Stimulated activated effector memory CD8-positive, alpha-beta T cell treated with anti-CD3 and anti-CD28 coated beads, Interleukin-12 subunit alpha, Interleukin-12 subunit beta, amount 100 ng/mL, for 72 hours (primary cell): ENCODE results near the gene ZNF282.
"Not testable (repeated sequence)": the region's sequence is repeated elsewhere in the genome, so short reads cannot be mapped to it uniquely, and the experiment has no call there.

ENCODE experiments used
- ATAC-seq: fragments of 150-1000 bp; cut with Tn5 transposase; 2 replicates; pipeline ENCODE4 v1.10.0; 2021
- DNase-seq, 2 donors: peaks; one replicate each; pipeline ENCODE4 v3.0.0; 2021 to 2022; ENCODE audit warnings: low spot score in 2 of 2
- H3K27ac Mint-ChIP-seq: one replicate; pipeline ENCODE4 v1.8.0; 2022; ENCODE audit warnings: mild to moderate bottlenecking, mixed read lengths
- H3K36me3 Mint-ChIP-seq: one replicate; pipeline ENCODE4 v1.8.0; 2022; ENCODE audit warnings: mild to moderate bottlenecking, mixed read lengths
- H3K4me1 Mint-ChIP-seq: one replicate; pipeline ENCODE4 v1.8.0; 2022; ENCODE audit warnings: mixed read lengths
- H3K4me3 Mint-ChIP-seq: one replicate; pipeline ENCODE4 v1.8.0; 2022; ENCODE audit warnings: mild to moderate bottlenecking, mixed read lengths
- H3K9me3 Mint-ChIP-seq: one replicate; pipeline ENCODE4 v1.8.0; 2022; ENCODE audit warnings: mixed read lengths

The ZNF282 gene

DNA sequence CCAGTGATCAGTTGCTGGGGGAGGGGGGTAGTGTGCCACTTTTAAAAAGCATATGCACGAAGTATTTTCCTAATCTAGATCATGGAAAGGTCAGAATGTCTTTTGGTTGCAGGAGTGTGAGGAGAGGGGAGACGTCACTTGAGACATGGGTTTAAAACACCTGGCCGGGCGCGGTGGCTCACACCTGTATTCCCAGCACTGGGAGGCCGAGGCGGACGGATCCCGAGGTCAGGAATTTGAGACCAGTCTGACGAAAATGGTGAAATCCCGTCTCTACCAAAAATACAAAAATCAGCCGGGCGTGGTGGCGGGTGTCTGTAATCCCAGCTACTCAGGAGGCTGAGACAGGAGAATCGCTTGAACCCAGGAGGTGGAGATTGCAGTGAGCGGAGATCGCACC is 31.0 kb downstream of the ZNF282 start:
- H3K27ac Mint-ChIP-seq: peak overlapping the region; percentile 87
- H3K4me3 Mint-ChIP-seq, DNase-seq, H3K9me3 Mint-ChIP-seq, ATAC-seq: not testable (repeated sequence)
- peaks cover 16% of the 10 kb centered on the region for H3K4me1 Mint-ChIP-seq
- peaks cover 58% of the 10 kb centered on the region for H3K36me3 Mint-ChIP-seq

DNA sequence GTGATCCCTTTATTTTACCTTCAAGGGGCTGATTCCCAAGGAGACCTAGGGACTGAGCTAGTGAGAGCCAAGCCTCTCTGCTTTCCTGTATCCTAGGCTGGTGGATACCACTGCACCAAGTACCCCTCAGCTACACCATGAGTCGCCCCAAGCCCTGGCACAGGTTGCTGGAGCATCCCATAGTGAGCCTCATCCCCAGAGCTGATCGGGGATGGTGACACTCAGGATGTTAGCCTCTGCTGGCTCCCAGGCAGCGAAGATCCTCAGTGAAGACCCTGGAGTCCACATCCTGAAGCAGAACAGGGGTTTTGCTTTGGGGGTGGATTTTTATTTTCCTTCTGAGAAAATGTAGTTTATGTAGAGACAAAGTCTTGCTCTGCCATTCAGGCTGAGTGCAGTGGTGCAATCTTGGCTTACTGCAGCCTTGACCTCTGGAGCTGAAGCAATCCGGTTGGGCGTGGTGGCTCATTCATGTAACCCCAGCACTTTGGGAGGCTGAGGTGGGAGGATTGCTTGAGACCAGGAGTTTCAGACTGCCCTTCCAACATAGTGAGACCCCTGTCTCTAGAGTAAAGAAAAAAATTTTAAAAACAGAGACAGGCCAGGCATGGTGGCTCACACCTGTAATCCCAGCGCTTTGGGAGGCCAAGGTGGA is 31.6 kb downstream of the ZNF282 start:
- peaks cover 52% of the 10 kb centered on the region for H3K36me3 Mint-ChIP-seq
- peak overlapping the region; percentile 87 for H3K27ac Mint-ChIP-seq
- no peak overlapping the region for H3K4me3 Mint-ChIP-seq
- no peak for DNase-seq
- ATAC-seq: no peak
- H3K4me1 Mint-ChIP-seq: peaks cover 16% of the 10 kb centered on the region
- H3K9me3 Mint-ChIP-seq: no peaks in the 10 kb centered on the region

DNA sequence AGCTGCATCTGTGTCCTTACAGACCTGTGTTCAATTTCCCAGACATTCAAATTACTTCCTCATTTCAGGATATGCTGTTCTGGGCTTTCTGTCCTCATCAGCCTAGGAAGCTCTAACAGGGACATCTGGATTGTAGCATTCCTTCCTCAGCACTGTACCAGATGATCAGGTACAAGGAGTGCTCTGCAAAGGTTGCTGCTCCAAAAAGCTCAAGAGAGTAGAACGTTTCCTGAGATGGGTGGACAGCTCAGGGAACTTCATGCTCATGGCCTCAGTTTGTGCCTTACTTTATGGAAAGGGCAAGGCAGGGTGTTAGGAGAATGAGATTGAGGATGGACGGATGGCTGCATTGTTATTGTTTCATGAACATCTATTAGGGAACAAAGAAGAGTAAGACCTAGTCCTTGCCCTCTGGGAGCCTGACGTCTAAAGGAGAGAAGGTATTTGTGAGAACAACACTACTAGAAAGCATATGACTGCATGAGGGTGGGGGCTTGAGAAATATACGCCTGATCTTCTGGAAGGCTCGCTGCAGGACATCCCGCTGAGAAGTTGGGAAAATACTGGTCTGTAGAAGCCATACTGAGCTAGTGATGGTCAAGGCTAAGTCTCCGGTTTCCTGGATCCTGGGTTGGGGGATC is 33.6 kb downstream of the ZNF282 start:
- Mint-ChIP-seq H3K4me3 (no peak overlapping the region), H3K4me1 (peaks cover 28% of the 10 kb centered on the region), H3K27ac (peak overlapping the region; percentile 86), H3K9me3 (no peaks in the 10 kb centered on the region), H3K36me3 (peaks cover 35% of the 10 kb centered on the region)
- DNase-seq (no peak), ATAC-seq (no peak)

DNA sequence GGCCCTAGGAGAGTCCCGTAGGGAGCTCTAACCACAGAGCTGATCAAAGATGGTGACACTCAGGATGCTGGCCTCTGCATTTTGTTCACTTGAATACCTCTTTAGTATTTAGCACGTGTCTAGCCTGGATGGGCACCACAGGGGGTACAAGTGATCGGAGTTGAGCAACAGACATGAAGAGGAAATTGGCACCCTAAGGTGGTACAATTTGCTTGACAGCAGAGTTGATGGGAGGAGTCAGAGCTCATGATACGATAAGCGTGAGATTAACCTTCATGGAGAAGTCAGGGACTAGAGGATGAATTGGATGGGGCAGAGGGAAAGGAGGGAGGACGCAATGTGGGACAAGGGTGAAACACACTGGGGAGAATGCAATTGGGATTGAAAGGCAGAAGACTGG is 34.2 kb downstream of the ZNF282 start:
- Mint-ChIP-seq H3K4me3 (no peak overlapping the region), H3K36me3 (peaks cover 34% of the 10 kb centered on the region), H3K9me3 (no peaks in the 10 kb centered on the region), H3K27ac (peak overlapping the region; percentile 86), H3K4me1 (peaks cover 31% of the 10 kb centered on the region)
- DNase-seq (no peak), ATAC-seq (peak; percentile 3)

DNA sequence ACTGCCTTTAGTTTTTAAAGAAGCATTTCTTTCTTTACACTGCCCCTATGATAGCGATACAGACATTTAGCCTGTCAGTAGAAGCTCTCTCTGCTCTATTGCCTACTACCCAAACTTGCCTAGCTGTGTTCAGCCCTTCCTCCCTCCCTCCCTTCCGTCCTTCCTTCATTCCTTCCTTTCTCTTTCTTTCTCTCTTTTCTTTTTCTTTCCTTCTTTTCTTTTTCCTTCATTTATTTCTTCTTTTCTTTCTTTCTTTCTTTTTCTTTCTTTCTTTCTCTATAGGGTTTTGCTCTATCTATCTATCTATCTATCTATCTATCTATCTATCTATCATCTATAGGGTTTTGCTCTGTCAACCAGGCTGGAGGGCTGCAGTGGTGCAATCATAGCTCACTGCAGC is 37.0 kb downstream of the ZNF282 start:
- ATAC-seq: no peak
- peaks cover 14% of the 10 kb centered on the region for H3K36me3 Mint-ChIP-seq
- H3K27ac Mint-ChIP-seq: peak overlapping the region; percentile 36
- no peak overlapping the region for H3K4me3 Mint-ChIP-seq
- no peaks in the 10 kb centered on the region for H3K9me3 Mint-ChIP-seq
- no peak for DNase-seq
- H3K4me1 Mint-ChIP-seq: peaks cover 26% of the 10 kb centered on the region

DNA sequence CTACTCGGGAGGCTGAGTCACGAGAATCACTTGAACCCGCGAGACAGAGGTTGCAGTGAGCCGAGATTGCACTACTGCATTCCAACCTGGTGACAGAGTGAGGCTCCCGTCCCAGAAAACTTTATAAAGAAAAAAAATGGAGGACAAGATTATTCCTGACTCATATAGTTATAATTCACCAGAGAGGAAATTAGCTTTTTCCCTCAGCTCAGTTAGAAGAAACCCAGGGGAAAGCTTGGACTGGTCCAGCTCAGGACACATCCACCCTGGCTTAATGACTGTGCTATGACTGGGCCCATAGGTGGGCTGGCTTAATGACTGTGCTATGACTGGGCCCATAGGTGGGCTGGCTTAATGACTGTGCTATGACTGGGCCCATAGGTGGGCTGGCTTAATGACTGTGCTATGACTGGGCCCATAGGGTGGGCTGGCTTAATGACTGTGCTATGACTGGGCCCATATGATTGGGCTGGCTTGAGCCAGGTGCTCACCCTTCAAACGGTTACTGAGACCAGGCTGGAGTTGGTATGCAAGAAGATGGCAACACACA is 38.4 kb downstream of the ZNF282 start:
- Mint-ChIP-seq H3K27ac (peak overlapping the region; percentile 12), H3K36me3 (peaks cover 13% of the 10 kb centered on the region), H3K4me1 (peaks cover 35% of the 10 kb centered on the region)
- peak; percentile 74 for ATAC-seq
- DNase-seq, H3K4me3 Mint-ChIP-seq, H3K9me3 Mint-ChIP-seq: not testable (repeated sequence)

DNA sequence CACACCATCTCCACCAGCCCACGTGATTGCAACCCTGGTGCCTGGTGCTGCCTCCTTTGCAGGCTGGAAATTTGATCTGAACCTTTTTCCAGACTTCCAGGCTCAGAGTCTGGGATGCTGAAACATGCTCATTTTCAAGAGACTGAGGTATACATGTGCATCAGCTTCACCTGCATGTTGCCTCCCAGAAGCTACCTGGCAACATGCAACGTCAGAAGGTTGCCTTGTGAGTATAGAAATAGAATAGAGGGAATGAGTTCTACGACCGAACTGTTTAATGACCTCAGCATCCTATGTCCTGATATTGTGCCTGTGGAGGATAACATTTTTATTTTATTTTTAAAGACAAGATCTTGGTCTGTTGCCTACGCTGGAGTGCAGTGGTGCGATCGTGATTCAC is 42.2 kb downstream of the ZNF282 start:
- ATAC-seq: no peak
- H3K27ac Mint-ChIP-seq: no peak overlapping the region
- H3K4me3 Mint-ChIP-seq: no peak overlapping the region
- DNase-seq: no peak
- H3K9me3 Mint-ChIP-seq: peaks cover 1% of the 10 kb centered on the region
- peaks cover 25% of the 10 kb centered on the region for H3K36me3 Mint-ChIP-seq
- H3K4me1 Mint-ChIP-seq: peaks cover 39% of the 10 kb centered on the region

DNA sequence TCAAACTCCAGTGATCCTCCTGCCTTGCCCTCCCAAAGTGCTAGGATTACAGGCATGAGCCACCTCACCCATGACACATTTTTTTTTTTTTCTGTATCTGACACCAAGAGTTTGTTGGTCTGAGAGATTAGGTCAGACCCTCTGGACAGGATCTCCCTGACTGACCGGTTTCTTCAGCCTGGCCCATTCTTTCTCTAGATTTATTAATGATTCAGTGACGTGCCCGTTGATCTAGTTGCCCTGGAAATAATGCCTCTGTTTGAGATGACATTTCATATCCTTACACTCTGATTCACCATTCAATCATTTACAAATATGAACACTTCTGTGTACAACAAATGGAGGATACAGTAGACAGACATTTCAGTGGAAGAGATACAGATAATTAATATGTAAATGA is 42.7 kb downstream of the ZNF282 start:
- peaks cover 6% of the 10 kb centered on the region for H3K9me3 Mint-ChIP-seq
- peak; percentile 36 for ATAC-seq

DNA sequence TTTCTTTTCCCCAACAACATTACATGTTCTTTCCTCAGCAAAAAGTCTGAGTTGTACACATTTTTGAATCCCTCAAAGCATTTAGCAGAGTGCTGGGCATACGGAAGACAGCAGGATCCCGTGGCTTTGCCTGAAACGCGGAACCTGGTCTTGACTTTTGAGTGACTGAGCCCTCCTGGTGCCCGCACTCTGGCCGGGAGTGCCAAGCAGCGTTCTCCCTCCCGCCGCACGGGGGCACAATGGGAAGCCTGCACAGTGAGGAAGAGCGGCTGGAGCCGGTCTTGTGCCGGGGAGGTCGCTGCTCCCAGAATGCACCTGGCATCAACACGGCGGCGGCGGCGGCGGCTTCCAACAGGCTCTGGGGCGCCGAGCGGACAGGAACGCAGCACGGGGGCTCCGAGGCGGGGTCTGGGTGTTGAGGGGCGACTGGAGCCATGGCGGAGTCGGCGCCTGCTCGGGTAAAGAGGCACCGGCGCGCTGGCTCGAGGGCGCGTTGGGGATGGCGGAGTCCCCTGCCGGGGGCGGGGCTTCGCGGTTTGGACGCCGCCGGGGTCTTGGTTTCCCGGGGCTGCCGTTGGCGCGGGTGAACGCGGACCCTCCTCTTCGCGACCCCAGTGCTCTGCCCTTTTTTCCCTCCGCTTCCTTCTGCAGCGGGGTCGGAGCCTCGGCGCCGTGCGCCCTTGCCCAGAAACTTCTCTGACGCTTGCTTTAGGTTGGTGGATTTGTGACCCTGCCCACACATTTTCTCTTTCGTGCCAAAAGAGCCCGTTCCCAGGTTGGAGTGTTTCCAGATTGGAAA is 44.2 kb downstream of the ZNF282 start, which contains the start of gene ZNF212:
Gene ZNF212 (plus strand): TSS at position 307 of the 799 bp plus-strand sequence. CDS start 128 bp downstream, at position 435.
- DNase-seq (peak; percentile 79 to 92), ATAC-seq (peak; percentile 99)
- peak within 1 kb of the TSS; percentile 94 for H3K27ac Mint-ChIP-seq
- H3K36me3 Mint-ChIP-seq: peaks cover 31% of the 10 kb centered on the region
- peaks cover 6% of the 10 kb centered on the region for H3K9me3 Mint-ChIP-seq
- peak within 1 kb of the TSS; percentile 88 for H3K4me3 Mint-ChIP-seq
- H3K4me1 Mint-ChIP-seq: peaks cover 36% of the 10 kb centered on the region

More for the DNA sequence above, 42.7 kb downstream of the ZNF282 start:
- no peak for DNase-seq
- H3K27ac Mint-ChIP-seq: peak overlapping the region; percentile 94
- peaks cover 31% of the 10 kb centered on the region for H3K36me3 Mint-ChIP-seq
- H3K4me3 Mint-ChIP-seq: peak overlapping the region; percentile 88
- peaks cover 39% of the 10 kb centered on the region for H3K4me1 Mint-ChIP-seq

DNA sequence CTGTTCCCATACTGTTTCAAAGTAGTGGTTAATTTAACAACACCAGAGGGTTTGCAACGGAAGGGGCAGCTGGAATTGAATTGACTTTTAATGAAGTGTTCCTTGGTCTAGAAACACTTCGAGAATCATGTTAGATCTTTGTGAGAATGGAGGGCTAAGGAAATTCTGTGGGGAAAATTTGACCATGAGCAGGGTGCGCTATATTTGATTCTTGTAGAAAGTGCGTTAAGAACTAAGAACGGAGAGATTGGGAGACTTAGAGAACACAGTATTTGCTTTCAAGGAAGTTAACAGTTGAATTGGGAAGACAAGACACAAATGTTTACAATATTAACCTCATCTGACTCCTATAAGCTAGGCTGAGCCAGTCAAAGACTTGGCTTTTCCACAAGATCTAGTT is 45.3 kb downstream of the ZNF282 start:
- no peak for ATAC-seq
- H3K36me3 Mint-ChIP-seq: peaks cover 34% of the 10 kb centered on the region

DNA sequence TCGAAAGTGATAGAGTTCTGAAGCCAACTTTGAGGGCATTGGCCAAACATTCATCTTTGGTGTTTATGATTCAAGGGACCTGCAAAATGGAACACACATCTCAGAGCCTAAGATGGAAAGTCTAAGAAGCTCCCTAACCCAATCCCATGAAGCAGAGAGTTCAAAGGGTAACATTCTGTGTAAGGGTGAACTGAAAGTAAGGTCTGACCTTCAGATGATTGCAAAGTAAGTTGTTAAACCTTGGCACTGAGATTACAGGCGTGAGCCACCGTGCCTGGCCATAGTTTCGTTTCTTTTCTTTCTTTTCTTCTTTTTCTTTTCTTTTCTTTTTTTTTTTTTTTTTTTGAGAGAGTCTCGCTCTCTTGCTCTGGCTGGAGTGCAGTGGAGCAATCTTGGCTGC is 46.4 kb downstream of the ZNF282 start:
- Mint-ChIP-seq H3K36me3 (peaks cover 41% of the 10 kb centered on the region), H3K9me3 (peaks cover 6% of the 10 kb centered on the region), H3K4me3 (peak overlapping the region; percentile 88), H3K27ac (no peak overlapping the region), H3K4me1 (peaks cover 52% of the 10 kb centered on the region)
- no peak for ATAC-seq
- DNase-seq: no peak

More for the DNA sequence above, 45.3 kb downstream of the ZNF282 start:
- Mint-ChIP-seq H3K4me1 (peaks cover 44% of the 10 kb centered on the region), H3K27ac (peak overlapping the region; percentile 94), H3K9me3 (peaks cover 6% of the 10 kb centered on the region), H3K4me3 (peak overlapping the region; percentile 88)
- DNase-seq: no peak

DNA sequence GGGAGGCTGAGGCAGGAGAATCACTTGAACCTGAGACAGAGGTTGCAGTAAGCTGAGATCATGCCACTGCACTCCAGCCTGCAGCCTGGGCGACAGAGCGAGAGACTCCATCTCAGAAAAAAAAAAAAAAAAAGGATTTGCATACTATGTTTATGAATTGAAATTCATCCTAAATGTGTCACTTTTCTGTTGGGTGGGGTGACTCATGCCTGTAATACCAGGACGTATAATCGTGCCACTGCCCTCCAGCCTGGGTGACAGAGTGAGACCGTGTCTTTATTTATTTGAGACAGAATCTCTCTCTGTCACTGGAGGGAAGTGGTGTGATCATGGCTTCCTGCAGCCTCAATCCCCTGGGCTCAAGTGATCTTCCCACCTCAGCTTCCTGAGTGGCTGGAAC is 49.9 kb downstream of the ZNF282 start:
- ATAC-seq: peak; percentile 95
- Mint-ChIP-seq H3K4me1 (peaks cover 57% of the 10 kb centered on the region), H3K4me3 (peak overlapping the region; percentile 62), H3K9me3 (peaks cover 6% of the 10 kb centered on the region), H3K36me3 (peaks cover 65% of the 10 kb centered on the region), H3K27ac (peak overlapping the region; percentile 94)
- no peak for DNase-seq

DNA sequence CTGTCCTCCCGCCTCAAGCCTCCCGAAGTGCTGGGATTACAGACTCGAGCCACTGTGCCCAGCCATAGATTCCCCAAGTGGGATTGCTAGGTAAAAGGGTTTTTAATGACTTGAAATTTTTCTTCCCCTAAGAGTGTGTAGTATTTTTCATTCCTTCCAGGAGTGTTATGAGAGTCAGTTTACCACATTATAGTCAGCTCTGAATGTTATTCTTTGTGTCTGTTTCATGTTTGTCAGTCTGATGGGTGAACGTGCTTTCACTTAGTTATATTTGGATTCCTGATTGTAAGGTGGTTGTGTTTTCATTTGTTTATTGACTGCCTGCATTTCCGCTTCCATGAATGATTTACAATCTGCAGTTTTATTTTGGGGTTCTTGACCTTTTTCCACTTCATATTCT is 50.4 kb downstream of the ZNF282 start:
- peak overlapping the region; percentile 62 for H3K4me3 Mint-ChIP-seq
- peak; percentile 81 for ATAC-seq
- peaks cover 52% of the 10 kb centered on the region for H3K4me1 Mint-ChIP-seq
- H3K27ac Mint-ChIP-seq: peak overlapping the region; percentile 94
- H3K36me3 Mint-ChIP-seq: peaks cover 65% of the 10 kb centered on the region
- DNase-seq: no peak
- H3K9me3 Mint-ChIP-seq: peaks cover 6% of the 10 kb centered on the region

DNA sequence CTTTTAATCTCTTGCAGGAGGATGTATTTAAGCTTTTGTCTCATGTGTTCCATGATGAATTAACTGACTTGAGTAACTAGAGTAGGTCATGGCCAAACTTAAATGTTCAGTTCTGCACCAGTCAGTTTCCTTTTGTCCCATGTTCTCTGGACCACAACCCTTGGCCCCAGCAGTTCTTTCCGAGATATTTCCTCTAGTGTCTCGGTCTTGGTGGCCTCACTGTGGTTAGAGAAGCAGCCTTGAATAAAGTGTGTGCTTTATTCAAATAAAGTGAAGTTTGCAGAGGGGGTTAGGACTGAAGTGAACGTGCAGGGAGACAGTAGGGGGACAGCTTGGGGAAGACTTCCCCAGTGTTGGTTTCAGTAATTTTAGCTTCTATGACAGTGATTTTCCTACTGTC is 53.4 kb downstream of the ZNF282 start:
- peak overlapping the region; percentile 87 for H3K27ac Mint-ChIP-seq
- no peaks in the 10 kb centered on the region for H3K9me3 Mint-ChIP-seq
- H3K36me3 Mint-ChIP-seq: peaks cover 78% of the 10 kb centered on the region
- H3K4me1 Mint-ChIP-seq: peaks cover 41% of the 10 kb centered on the region
- H3K4me3 Mint-ChIP-seq: peak overlapping the region; percentile 33
- DNase-seq: no peak
- peak; percentile 56 for ATAC-seq

DNA sequence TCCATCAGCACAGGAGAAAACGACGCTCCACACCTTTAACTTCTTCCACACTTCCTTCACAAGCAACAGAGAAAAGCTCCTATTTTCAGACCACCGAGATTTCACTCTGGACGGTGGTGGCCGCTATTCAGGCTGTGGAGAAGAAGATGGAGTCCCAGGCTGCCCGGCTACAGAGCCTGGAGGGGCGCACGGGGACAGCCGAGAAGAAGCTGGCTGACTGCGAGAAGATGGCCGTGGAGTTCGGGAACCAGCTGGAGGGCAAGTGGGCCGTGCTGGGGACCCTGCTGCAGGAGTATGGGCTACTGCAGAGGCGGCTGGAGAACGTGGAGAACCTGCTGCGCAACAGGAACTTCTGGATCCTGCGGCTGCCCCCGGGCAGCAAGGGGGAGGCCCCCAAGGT is 54.8 kb downstream of the ZNF282 start:
- H3K9me3 Mint-ChIP-seq, ATAC-seq, H3K4me3 Mint-ChIP-seq, DNase-seq: not testable (repeated sequence)
- peak overlapping the region; percentile 67 for H3K27ac Mint-ChIP-seq
- H3K4me1 Mint-ChIP-seq: peaks cover 33% of the 10 kb centered on the region
- H3K36me3 Mint-ChIP-seq: peaks cover 92% of the 10 kb centered on the region
